GM19351 (cell line): ENCODE results near the gene GALNT4.

Experiments
- ATAC-seq: cut with Tn5 transposase; IDR thresholded peaks from one replicate; pipeline ENCODE4 v1.9.1; 2021; ENCODE audit warnings: mild to moderate bottlenecking, moderate library complexity; ENCODE audit not compliant: unreplicated experiment

The GALNT4 gene

DNA sequence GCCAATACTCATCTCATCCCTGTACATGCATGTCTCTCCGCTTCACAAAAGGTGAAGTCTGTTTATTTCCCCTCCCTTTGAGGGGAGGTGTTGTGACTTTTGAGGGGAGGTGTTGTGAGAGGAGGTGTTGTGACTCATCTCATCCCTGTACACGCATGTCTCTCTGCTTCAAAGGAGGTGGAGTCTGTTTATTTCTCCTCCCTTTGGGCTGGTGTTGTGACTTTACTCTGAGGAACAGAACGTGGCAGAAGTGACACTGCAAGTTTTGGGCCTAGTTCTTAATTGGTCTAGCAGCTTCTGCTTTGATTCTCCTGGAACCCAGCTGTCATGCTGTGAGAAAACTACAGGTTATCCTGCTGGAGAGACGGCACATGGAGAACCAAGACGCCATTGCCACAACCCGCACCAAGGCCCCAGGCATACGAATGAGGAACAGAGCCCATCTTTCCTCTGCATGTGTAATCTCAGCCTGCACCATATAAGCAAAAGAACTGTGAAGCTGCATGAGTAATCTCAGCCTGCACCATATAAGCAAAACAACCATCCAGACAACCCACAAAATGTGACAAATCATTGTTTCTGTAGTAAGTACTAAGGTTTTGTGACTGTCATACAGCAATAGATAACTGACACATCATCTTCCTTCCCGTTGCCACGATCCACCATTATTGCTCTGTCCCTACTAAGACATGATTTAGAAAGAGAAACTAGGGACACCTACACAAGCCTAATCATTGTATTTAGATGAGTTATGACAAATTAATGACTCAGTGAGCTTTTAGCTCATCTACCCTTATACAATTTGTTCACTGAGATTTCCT lies 30.0 kb downstream of the GALNT4 start:
- ATAC-seq = peak; percentile 65

DNA sequence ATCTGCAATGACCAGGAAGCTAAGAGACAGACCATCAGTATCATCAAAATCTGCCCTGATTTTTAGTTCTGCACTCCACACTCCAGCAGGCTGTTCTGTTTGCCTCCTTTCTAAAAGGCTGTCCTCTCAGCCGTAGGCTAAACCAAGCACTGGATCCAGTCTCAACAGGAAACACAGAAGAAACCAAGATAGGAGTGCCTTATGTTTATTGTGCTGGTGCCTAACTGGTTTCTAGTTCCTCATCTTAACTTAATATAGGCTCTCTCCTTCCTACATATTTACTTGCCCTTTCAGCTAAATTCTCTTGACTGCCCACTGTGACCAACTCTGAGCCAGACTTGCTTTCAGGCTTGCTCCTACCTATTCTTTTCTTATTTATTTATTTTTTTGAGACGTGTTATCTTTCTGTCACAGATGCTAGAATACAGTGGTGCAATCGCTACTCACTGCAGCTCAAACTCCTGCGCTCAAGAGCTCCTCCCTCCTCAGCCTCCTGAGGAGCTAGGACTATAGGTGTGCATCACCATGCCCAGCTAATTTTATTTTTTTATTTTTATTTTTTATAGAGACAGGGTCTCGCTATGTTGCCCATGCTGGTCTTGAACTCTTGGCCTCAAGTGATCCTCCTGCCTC lies 30.8 kb downstream of the GALNT4 start:
- ATAC-seq = peak; percentile 28

DNA sequence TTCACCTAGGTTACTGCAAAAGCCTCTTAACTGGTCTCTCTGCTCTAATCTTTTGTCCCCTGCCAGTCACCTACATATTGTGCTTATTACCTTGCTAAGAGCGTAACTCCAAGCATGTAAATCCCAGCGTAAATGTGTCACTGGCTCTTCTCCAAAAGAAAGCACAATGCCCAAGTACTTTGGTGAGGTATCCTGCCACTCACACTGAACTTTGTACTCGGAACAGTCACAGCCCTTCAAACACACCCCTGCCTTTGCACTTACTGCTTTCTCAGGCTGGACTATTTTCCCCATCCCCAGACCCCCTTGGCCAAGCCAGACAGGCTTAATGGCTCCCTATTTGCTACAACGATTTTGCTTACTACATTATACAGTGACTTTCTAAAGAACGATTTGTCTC lies 31.7 kb downstream of the GALNT4 start:
- no peak for ATAC-seq

DNA sequence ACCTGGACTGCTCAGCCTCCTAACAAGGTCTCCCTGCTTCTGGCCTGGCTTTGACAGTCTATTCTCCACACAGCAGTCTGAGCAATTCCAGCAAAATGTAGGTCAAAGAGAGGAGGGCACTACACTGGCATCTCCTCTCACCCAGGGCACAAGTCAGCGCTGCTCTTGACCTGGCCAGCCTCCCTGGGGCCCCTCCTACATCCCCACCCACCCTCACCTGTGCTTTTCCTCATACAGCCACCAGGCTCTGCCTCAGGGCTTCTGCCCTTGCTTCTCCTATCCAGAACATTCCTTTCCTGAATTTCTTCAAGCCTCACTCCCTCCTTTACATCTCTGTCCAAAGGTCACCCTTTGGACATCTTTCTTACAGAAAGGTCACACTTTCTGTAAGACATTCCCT lies 33.7 kb downstream of the GALNT4 start:
- no peak for ATAC-seq

DNA sequence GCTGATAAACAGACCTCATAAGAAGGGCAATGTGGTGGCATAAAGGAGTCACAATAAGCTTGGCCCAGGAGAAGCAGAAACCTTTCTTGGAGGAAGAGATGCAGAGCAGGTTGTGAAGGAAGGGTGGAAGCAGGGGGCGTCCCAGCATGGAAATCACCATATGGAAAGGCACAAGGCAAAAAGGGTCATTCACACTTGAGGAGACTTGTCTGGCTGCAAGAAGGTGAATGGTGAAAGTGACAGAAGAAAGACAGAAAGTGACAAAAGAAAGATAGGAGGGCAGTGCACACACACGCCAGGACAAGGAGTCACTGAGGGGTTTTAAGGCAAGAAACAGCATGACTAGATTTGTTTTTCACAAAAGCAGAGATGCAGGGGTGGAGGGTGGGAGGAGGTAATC lies 38.3 kb downstream of the GALNT4 start:
- ATAC-seq = no peak

DNA sequence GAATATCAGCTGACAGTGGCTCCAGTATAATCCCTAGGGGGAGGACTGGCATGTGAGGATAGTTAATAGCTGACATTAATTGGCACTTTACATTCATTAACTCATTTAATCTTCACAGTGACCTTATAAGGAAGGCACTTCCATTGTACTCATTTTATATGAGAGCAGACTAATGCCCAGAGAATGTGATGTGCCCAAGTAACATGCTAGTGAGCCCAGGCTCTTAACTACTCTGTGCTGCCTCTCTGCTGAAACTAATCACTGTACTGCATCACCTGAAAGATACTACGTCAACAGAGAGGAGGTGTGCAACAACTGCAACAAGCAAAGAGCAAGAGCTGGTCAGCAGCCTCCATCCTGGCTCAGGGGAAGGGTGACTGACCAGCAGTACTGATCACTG lies 40.1 kb downstream of the GALNT4 start:
- no peak for ATAC-seq

DNA sequence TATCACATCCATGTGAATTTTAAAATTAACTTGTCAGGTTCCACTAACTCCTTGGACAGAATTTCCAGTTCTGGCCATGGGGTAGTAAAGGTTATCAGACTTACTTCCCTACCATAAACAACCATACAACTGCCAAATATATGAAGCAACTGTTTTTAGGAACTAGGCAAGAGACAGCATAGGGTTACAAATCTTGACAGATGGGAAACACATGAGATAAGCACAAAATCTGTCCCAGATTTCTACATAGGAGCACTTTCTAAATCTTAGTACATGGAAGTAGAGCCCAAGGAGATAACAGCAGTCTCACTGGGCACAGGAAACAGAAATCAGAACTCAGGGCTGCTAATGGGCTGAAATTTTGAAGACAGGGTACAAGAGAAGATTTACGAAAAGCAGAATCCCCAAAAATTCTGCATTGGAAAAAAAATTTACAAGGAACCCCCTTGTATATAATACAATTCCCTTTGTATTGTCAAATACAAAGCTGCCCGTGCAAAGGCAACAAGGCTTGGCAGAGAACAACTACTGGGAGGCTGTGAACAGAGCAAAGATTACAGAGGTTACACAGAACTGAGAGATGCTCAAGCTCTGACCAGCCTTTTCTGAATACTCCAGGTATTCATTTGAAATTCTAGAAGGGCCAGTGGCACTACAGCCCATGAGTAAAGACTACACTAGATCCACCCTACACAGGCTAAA lies 43.2 kb downstream of the GALNT4 start:
- no peak for ATAC-seq

DNA sequence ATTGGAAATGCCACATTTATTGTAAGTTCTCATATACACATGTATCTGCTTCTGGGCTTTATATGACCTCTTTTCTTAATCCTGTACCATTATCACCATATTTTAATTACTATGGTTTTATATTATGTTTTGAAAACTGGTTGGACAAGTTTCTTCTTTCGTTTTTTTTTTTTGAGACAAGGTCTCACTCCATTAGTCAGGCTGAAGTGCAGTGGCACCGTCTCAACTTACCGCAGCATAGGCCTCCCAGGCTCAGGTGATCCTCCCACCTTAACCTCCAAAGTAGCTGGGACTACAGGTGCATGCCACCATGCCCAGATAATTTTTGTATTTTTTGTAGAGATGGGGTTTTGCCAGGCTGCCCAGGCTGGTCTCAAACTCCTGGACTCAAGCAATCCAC lies 44.6 kb downstream of the GALNT4 start:
- no peak for ATAC-seq

DNA sequence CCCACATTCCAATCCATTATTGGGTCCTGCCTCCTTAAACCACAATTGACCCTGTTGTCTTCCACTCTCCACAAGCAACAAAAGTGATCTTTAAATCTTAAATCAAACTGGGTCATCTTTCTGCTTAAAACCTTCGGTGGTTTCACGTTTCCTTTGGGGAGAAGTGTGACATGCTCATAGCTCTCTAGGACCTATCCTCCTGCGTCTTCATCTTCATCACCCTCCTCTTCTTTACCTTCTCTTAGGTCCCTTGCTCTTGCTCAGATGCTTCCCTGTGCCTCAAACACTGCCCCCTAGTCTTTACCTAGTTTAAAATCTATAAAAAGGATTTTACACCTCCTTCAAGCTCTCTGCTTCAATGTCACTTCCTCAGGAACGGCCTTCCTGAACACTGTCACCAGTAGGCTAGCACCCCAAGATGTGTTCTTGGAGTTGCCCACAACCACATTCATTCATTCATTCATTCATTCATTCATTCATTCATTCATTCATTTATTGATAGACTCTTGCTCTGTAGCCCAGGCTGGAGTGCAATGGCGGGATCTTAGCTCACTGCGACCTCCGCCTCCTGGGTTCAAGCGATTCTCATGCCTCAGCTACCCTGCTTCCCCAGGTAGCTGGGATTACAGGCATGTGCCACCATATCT lies 46.8 kb downstream of the GALNT4 start:
- ATAC-seq = no peak

DNA sequence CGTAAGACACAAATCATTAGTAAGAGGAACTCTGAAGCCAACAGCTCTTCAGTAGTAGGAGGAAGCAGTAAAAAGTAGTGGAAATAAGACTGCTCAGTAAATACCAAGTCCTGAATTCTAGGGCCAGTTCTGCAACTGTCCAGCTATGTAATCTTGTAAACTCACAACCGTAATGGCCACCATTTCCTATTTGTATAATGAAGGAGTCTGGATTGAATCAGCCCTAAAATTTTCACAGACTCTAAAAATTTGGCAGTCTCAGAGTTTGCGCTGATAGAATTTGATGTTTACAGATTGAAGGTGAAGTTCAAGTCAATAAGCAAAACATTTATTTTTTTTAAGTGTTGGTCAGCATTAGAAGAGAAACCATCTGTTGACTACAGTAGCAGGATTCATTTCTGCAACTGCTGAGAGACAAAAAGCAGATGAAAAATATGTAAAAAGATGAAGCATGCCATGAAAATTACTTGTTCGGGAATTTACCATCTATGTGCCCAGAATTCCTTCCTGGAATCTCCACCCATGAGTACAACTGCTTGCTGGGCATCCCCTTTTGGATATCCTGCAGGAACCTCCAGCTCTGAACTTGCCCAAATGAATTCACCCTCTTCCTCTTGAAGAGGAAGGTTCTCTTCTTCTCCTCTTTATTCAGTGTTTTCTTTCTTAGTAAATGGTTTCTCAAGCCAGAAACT lies 47.5 kb downstream of the GALNT4 start:
- ATAC-seq = no peak

DNA sequence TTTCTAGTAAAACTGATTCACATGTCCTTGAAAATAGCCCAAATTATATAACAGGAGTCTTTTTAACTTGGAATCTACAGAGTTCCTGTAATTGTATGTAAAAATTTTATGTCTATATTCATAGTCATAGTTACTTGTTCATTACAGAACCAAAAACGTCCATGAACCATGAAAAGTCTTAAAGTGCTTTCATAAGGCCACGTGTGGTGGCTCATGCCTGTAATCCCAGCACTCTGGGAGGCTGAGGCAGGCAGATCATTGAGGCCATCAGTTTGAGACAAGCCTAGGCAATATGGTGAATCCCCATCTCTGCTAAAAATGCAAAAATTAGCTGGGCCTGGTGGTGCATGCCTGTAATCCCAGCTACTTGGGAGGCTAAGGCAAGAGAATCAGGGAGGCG lies 48.4 kb downstream of the GALNT4 start:
- no peak for ATAC-seq

DNA sequence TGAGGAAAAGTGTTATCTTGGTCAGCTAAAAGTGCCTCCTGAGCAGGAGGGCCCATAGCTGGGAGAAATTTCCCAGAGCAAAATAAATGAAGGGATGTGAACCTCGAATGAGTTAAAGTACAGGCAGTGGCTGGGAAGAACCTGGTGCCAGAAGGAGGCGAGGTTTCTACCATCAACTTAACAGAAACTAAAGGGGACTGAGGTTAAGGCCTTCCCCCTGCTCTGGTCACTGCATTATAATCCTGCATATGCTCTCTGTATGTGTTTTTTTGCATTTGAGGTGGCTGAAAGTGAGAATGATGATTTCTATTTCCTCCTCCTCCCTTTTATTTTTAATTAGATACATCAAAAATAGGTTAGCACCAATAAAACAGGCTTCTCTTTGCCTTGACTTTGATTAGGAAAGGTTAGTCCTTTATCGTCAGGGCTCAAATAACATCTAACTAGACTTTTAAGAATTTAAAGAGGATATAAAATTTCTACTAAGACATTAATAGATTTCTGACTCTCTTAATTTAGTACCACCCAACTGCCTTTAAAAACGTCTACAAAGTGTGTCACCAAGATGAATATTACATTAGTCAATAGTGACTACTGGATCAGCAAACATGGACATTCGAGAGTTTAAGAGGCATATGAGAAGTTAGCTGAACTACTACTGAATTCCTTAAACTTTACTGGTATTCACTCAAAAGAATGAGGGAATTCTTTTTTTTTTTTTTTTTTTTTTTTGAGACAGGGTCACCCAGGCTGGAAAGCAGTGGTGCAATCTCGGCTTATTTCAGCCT lies 49.2 kb downstream of the GALNT4 start:
- peak; percentile 52 for ATAC-seq

DNA sequence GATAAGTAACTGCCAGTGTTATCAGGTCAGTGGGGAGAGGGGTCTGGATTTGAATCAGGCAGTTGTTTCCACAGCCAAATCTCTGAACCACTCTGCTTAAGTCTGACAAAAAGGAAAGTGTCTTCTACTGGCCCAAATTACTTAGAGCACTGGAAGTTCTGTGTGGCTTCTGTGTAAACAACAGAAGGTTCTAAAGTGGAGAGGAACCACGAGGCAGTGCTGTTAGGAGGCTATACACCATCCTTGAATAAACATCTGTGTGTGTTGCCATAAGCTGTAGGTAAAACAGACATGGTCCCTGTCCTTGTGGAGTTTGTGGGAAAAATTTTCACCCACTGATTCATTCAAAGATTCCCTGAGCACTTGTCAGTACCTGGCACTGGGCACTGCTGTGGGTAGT lies 50.0 kb downstream of the GALNT4 start:
- ATAC-seq = no peak
